ENCODE measurements around the gene SPTB.
"Not testable (repeated sequence)": the region's sequence is repeated elsewhere in the genome, so short reads cannot be mapped to it uniquely, and the experiment has no call there.

Gene SPTB

DNA sequence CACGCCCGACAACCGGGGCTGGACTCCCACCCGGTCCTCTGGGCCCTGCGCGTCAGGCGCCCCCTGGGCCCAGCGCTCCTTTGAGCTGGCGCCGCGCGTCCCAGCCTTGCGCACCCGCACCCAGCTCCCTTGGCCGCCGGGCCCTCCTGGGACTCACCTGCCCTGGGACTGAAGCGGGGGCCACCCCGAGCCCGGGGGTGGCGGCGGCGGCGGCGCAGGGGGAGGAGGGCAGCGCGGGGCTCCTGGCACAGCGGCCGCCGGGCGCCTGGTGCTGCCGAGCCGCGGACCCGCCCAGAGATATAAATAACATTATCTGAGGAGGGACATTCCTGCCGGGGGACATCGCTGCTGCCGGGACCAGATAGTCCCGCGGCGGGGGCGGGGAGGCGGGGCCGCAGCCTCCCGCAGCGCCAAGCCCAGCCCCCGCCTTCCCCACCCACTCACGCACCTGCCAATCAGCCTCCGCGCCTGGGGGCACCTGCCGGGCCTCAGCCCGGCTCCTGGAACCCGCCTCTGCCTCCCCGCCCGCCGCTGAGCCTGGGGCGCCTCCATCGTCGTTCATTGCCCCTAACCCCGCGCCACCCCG is at the start of gene SPTB:
SPTB (minus strand) TSS at position 273 of the 586 bp plus-strand sequence. CDS start 56,813 bp downstream, outside the sequence.
- DNase-seq, result peak; percentile 87

DNA sequence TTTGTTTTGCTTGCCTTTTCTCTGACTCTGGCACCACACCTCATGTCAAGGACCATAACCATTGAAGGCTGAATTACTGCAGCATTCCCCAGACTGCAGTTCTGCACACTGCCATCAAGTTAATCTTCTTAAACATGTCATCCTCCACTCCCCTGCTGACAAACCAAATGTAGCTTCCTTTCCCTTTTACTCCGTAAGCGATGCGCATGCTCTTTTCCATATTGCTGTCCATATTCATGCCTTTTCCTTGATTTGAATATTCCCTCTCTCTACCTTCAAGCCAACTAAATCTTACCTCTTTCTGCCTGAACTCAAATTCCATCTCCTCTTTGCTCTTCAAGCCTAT is 49.3 kb upstream of the SPTB start:
- DNase-seq, result no peak

- no peak for DNase-seq
Measured at GRCh38 chr14:64928239-64929013, 48.7 kb upstream of the SPTB start.

DNA sequence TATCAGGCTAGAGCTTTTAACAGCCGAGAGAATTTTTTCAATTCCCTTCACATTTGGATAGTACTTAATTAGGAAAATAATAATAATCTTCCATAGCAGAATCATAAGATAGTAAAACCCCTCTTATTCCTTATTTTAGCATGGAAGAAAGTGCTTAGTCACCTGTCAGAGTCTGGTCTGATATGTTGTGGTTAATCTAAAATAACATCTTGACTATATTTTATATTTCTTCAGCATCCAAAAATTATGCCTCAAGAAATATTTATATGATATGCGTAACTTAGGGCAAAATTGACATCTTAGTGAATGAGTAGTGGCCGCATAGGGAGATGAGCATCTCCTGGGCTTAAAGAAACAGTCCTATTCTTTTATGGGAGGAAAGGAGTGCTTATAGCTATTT is 47.3 kb upstream of the SPTB start:
- DNase-seq, result no peak

GRCh38 chr14:64926398-64926995 is 46.8 kb upstream of the SPTB start:
- DNase-seq, result no peak

DNA sequence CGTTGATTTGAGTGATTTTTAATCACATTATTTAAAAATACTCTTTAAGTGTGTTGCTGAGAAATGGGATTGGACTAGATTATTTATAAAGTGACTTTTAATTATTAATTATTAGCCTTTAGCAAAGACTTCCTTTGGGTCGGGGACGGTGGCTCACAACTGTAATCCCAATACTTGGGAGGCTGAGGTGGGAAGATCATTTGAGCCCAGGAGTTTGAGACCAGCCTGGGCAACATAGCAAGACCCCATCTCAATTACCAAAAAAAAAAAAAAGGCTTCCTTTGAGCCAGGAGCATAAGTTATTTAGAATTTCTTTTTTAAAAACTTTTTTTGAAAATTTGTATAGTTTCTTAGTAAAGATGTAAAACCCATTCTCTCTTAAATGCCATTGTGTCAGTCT is 43.3 kb upstream of the SPTB start:
- DNase-seq, result no peak

- no peak for DNase-seq
Measured at GRCh38 chr14:64920465-64920864, 40.8 kb upstream of the SPTB start.

DNA sequence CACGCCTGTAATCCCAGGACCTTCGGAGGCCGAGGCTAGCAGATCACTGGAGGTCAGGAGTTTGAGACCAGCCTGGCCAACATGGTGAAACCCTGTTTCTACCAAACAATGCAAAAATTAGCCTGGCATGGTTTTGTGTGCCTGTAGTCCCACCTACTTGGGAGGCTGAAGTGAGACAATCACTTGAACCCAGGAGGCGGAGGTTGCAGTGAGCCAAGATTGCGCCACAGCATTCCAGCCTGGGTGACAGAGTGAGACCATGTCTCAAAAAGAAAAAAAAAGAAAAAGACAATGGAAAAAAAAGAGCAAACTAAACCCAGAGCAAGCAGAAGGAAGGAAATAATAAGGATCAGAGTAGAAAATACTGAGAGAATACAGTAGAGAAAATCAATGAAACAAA is 39.9 kb upstream of the SPTB start:
- no peak for DNase-seq

DNA sequence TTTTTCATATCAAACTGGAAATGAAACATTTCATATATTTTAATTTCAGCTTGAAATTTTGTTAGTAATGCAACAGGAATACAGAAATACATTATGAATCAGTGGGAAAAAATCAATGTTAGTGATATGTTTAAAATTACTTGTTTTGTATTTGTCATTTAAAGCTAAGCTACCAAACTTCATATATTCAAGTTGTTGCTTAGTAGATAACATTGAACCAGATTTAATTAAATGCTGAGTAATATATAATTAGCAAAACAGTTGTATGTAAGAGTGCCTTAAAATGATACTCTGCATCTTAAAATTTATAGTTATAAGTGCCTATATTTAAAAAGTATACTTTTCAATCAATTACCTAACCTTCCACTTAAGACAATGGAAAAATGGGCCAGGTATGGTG is 39.5 kb upstream of the SPTB start:
- no peak for DNase-seq

- DNase-seq, result no peak
Measured at GRCh38 chr14:64918216-64918615, 38.5 kb upstream of the SPTB start.

- DNase-seq, result no peak
Measured at GRCh38 chr14:64915797-64916196, 36.1 kb upstream of the SPTB start.

DNA sequence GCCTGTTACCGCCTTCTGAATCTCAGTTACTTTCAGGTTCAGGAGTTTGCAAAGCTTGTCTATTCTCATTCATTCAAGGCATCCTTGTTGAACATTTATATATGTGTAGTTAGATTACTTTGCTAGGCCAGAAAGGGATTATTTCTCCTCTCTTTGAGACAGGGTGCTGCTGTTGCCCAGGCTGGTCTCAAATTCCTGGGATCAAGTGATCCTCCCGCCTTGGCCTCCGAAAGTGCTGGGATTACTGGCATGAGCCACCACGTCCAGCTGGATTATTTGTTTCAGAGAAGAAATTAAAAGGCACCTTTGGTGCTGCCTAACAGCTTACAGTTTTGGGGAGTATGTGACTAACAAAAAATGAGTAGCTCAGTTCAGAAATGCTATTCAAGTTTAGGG is 35.3 kb upstream of the SPTB start:
- no peak for DNase-seq

DNA sequence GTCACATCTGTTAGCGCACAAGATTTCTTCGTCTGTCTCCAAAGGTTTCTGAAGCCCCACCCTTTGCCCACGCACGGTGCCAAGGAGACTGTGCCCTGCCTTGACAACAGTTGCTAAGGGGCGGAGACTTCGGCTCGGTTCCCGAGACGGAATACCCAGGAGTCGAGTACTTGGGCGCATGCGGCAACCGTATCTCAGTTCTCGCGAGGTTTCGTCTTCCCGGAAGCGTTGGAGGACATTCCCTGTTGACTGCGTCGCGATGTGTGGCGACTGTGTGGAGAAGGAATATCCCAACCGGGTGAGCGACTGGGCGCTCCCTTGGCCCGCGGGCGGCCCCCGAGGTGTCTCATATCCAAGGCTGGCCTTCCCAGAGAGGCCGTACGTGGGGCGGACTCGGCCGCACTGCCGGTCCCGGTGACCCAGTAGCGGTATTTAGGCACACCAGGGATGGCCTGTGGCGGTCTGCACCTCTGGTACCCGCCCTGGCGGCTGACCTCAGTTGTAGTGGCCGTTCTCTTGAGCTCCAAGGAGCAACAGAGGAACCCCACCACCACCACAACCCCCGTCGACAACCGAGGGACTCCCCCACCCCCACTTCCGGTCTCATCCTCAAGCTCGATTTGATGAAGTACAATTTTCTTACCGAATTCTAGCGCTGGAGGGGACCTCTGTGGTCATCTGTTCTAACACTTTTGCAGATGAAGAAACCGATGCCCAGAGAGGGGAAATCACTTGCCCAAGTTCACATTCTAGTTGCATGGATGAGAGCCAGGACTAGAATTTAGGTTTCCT is 34.7 kb upstream of the SPTB start, which contains the start of gene CHURC1:
CHURC1 (plus strand) TSS at position 219 of the 792 bp plus-strand sequence; CDS start at position 260, 41 bp downstream.
- DNase-seq, result peak; percentile 98

DNA sequence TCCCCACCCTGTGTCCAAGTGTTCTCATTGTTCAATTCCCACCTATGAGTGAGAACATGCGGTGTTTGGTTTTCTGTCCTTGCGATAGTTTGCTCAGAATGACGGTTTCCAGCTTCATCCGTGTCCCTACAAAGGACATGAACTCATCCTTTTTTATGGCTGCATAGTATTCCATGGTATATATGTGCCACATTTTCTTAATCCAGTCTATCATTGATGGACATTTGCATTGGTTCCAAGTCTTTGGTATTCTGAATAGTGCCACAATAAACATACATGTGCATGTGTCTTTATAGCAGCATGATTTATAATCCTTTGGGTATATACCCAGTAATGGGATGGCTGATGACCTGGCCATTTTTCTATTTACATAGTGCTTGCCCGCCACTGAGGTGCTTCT is 33.8 kb upstream of the SPTB start:
- not testable (repeated sequence) for DNase-seq

DNA sequence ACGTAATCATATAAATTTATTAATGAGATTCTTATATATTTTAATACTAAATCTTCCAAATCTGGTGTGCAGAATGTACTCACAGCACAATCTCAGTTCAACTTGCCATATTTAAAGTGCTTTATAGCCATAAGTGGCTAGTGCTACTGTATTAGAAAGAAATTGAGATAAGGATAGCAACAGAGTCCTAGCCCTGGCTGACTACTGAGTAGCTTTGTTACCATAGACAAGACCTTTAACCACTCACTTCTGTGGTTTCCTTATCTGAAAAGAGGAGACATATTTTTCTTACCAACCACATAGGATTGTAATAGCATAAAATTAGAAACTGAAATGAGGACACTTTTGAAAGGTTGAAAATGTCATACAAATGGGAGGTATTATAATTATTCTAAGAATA is 32.6 kb upstream of the SPTB start:
- no peak for DNase-seq

GRCh38 chr14:64910847-64911495 is 31.3 kb upstream of the SPTB start:
- no peak for DNase-seq

- DNase-seq, result no peak
Measured at GRCh38 chr14:64906022-64906421, 26.3 kb upstream of the SPTB start.

GRCh38 chr14:64899958-64900357 is 20.3 kb upstream of the SPTB start:
- DNase-seq, result no peak

- DNase-seq, result no peak
Measured at GRCh38 chr14:64891839-64892375, 12.2 kb upstream of the SPTB start.

DNA sequence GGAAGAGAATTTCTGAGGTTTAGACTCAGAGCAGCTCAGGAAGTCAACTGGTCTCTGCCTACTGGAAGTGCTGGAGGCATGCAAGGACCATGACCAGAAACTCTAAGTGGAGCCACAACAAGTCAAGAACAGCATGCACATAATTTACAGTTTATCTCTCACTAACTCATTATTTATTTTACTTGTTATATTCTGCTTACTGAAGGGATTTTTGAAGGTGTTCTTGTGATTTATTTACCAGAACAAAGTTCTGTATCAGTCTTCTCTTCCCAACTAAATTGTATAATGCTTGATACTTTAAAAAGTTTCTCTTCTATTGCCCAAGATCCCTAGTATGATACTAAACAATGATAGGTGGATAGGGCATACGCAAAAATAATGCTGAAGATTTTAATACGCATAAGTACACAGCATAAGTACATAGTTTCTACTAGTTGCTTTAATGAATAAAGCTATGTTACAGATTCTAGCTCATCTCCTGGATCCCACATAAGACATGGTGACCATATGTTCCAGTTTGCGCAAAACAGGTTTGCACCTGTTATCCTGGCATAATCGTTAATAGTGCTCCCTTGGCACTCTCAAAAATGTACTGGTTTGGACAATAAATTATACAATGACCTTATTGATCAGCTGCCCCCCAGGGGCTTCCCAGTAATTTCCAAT is 11.6 kb upstream of the SPTB start:
- DNase-seq, result no peak

GRCh38 chr14:64889352-64889751 is 9.6 kb upstream of the SPTB start:
- no peak for DNase-seq

DNA sequence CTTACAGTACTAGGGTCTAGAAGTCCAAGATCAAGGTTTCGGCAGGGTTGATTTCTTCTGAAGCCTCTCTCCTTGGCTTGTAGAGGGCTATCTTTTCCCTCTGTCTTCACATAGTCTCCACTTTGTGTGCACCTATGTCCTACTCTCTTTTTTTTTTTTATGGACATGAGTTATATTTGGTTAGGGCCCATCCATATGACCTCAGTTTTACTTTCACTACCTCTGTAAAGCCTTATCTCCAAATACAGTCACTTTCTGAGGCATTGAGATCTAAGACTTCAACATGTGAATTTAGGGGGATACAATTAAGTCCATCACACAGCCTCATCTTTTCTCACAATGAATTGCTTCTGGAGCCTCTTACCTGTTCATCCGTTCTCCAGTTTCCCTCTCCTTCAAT is 5.9 kb upstream of the SPTB start:
- no peak for DNase-seq

Measured in activated effector memory CD4-positive, alpha-beta T cell treated with anti-CD3 and anti-CD28 coated beads, Interleukin-2, amount 50 U/mL, for 16 hours (primary cell).